Smooth muscle cell (in vitro differentiated cells): ENCODE measurements around the gene SNRNP40. TPM values are rescaled to one million over a fixed set of nuclear protein-coding genes. Genes with fewer than 3 reads are reported as not detected.

ENCODE experiments used
- DNase-seq: peaks from one replicate; lab custom pipeline; 2025; ENCODE audit not compliant: unreplicated experiment; lab: John Stamatoyannopoulos, UW
- H2AFZ ChIP-seq: fragments of 200-600 bp; sonication (generic); 2 replicates; pipeline ENCODE4 v1.6.0; 2016; ENCODE audit warnings: antibody characterized with exemption, low read depth, mild to moderate bottlenecking
- H3F3A ChIP-seq: fragments of 200-600 bp; sonication (generic); 2 replicates; pipeline ENCODE4 v1.6.0; 2017; ENCODE audit warnings: antibody characterized with exemption, low read depth
- H3K27ac ChIP-seq: fragments of 200-600 bp; sonication (generic); 2 replicates; pipeline ENCODE4 v1.5.1; 2016; ENCODE audit warnings: low read depth, mild to moderate bottlenecking
- H3K27me3 ChIP-seq: fragments of 200-600 bp; sonication (generic); 2 replicates; pipeline ENCODE4 v1.6.1; 2016; ENCODE audit warnings: low read depth, mild to moderate bottlenecking
- H3K36me3 ChIP-seq: fragments of 200-600 bp; sonication (generic); 2 replicates; pipeline ENCODE4 v1.5.1; 2016; ENCODE audit warnings: low read depth
- H3K4me1 ChIP-seq: fragments of 200-600 bp; sonication (generic); 2 replicates; pipeline ENCODE4 v1.5.1; 2016; ENCODE audit warnings: low read depth
- H3K4me2 ChIP-seq: fragments of 200-600 bp; sonication (generic); 2 replicates; pipeline ENCODE4 v1.6.0; 2016; ENCODE audit warnings: mild to moderate bottlenecking
- H3K4me3 ChIP-seq: fragments of 200-600 bp; sonication (generic); 2 replicates; pipeline ENCODE4 v1.5.1; 2016; ENCODE audit warnings: mild to moderate bottlenecking
- H3K79me2 ChIP-seq: fragments of 200-600 bp; sonication (generic); 2 replicates; pipeline ENCODE4 v1.6.0; 2016; ENCODE audit warnings: low read depth, mild to moderate bottlenecking
- H3K9ac ChIP-seq: fragments of 200-600 bp; sonication (generic); 2 replicates; pipeline ENCODE4 v1.6.0; 2016; ENCODE audit warnings: low read depth
- H3K9me3 ChIP-seq: fragments of 200-600 bp; sonication (generic); replicated peaks from 2 replicates; pipeline ENCODE4 v1.5.1; 2016; ENCODE audit warnings: low read depth
- H4K20me1 ChIP-seq: fragments of 200-600 bp; sonication (generic); 2 replicates; pipeline ENCODE4 v1.6.0; 2016; ENCODE audit warnings: low read depth
- CTCF ChIP-seq: fragments of 200-600 bp; sonication (generic); IDR thresholded peaks from 2 replicates; pipeline ENCODE4 v1.5.1; 2017; ENCODE audit warnings: borderline replicate concordance, mild to moderate bottlenecking, antibody characterized with exemption; ENCODE audit not compliant: insufficient read depth, poor library complexity, severe bottlenecking
- WGBS: methylation state at CpG from one replicate; pipeline ENCODE4 v1.1.7; 2016; ENCODE audit warnings: low lambda C conversion rate; 5-methylcytosine and 5-hydroxymethylcytosine counted together
- polyA plus RNA-seq: library from polyadenylated mRNA; unstranded; fragments of >200 nt; fragmentation: Nextera tagmentation; extraction: Ambion mirVana; gene quantifications from 2 replicates; pipeline ENCODE4 v1.2.1, GENCODE V29; 2016
- total RNA-seq: library from RNA; depleted of rRNA; stranded (reverse); fragments of >200 nt; gene quantifications from 2 replicates; pipeline ENCODE4 v1.2.3, GENCODE V29; 2014

SNRNP40 gene
- total and polyA plus RNA-seq, 2 experiments from 2014 or later: 67.6 to 97.2 TPM

DNA sequence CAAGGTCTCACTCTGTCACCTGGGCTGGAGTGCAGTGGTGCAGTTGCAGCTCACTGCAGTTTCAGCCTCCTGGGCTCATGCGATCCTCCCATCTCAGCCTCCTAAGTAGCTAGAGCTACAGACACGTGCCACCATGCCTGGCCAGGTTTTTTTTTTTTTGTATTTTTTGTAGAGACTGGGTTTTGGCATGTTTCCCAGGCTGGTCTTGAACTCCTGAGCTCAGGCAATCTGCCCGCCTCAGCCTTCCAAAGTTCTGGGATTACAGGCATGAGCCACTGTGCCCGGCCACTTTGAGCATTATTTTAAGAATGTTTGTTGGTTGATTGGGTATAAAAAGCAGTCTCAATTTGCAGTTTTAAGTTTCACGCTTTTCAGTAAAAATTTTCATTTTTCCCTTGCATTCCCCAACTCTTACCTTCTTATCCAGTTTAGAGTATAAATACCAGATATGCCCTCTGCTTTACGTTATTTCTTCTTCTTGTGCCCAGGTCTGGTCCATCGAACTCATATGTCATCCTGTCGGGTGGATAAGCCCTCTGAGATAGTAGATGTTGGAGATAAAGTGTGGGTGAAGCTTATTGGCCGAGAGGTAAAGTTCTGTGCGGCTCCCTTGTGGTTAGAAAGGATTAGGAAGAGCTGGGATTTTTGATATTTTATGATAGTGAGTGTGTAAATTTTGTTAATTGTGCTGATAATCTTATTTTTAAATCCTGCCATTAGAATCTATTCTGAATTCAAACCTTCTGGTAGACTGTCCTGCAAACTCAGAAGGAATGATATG lies 40.3 kb upstream of the SNRNP40 start:
- TF ChIP-seq CTCF: no peak
- Histone ChIP-seq H3K9me3 (no peaks in the 10 kb centered on the region), H3K4me2 (no peak overlapping the region), H3K27me3 (no peaks in the 10 kb centered on the region), H3K36me3 (no peaks in the 10 kb centered on the region), H3K27ac (no peak overlapping the region), H3K79me2 (no peaks in the 10 kb centered on the region), H2AFZ (no peak overlapping the region), H3F3A (no peaks in the 10 kb centered on the region), H3K4me1 (no peaks in the 10 kb centered on the region), H4K20me1 (peaks cover 10% of the 10 kb centered on the region), H3K4me3 (no peak overlapping the region), H3K9ac (no peak overlapping the region)
- no peak for DNase-seq
- WGBS: 81% methylated on average over 10 of the region's 10 CpGs

- no peak for DNase-seq
- H4K20me1 ChIP-seq: peaks cover 10% of the 10 kb centered on the region
- no peaks in the 10 kb centered on the region for H3F3A ChIP-seq
- no peak overlapping the region for H2AFZ ChIP-seq
- H3K4me1 ChIP-seq: no peaks in the 10 kb centered on the region
- no peaks in the 10 kb centered on the region for H3K9me3 ChIP-seq
- TF ChIP-seq CTCF: peak; percentile 44
- no peaks in the 10 kb centered on the region for H3K27me3 ChIP-seq
- H3K4me2 ChIP-seq: no peak overlapping the region
- H3K4me3 ChIP-seq: no peak overlapping the region
- H3K9ac ChIP-seq: no peak overlapping the region
- no peak overlapping the region for H3K27ac ChIP-seq
- no peaks in the 10 kb centered on the region for H3K36me3 ChIP-seq
- no peaks in the 10 kb centered on the region for H3K79me2 ChIP-seq
Observed at GRCh38 chr1:31335007-31335406, 38.4 kb upstream of the SNRNP40 start.

GRCh38 chr1:31327381-31327780 lies 30.8 kb upstream of the SNRNP40 start:
- TF ChIP-seq CTCF: no peak
- Histone ChIP-seq H3K9ac (peak overlapping the region; percentile 8), H3K4me3 (no peak overlapping the region), H3K4me2 (peak overlapping the region; percentile 39), H3K27ac (peak overlapping the region; percentile 38), H3K36me3 (no peaks in the 10 kb centered on the region), H3K4me1 (peaks cover 6% of the 10 kb centered on the region), H4K20me1 (peaks cover 2% of the 10 kb centered on the region), H2AFZ (no peak overlapping the region), H3K9me3 (no peaks in the 10 kb centered on the region), H3K79me2 (no peaks in the 10 kb centered on the region), H3K27me3 (no peaks in the 10 kb centered on the region), H3F3A (no peaks in the 10 kb centered on the region)
- WGBS: 54% methylated on average over 3 of the region's 3 CpGs
- DNase-seq: no peak

- Histone ChIP-seq H3F3A (no peaks in the 10 kb centered on the region), H3K4me3 (no peak overlapping the region), H3K27ac (peak overlapping the region; percentile 38), H3K9me3 (no peaks in the 10 kb centered on the region), H3K36me3 (no peaks in the 10 kb centered on the region), H3K27me3 (no peaks in the 10 kb centered on the region), H3K4me1 (peaks cover 6% of the 10 kb centered on the region), H3K9ac (no peak overlapping the region), H4K20me1 (peaks cover 2% of the 10 kb centered on the region), H3K4me2 (no peak overlapping the region), H3K79me2 (no peaks in the 10 kb centered on the region), H2AFZ (no peak overlapping the region)
- no peak for DNase-seq
- no peak for TF ChIP-seq CTCF
- WGBS: 91% methylated on average over 1 of the region's 1 CpG
Observed at GRCh38 chr1:31326461-31326860, 29.9 kb upstream of the SNRNP40 start.
